HCT116 (cell line): ENCODE data around the gene PCDH10. TPM values are rescaled to one million over a fixed set of nuclear protein-coding genes. Genes with fewer than 3 reads are reported as not detected.

ENCODE experiments used
- ATAC-seq: fragments of 200-7000 bp; cut with Tn5 transposase; 2 replicates; pipeline ENCODE4 v1.9.1; 2020; ENCODE audit warnings: mild to moderate bottlenecking, moderate library complexity
- Bru-seq: library from RNA; stranded (reverse); fragments of 400-500 nt; gene quantifications from one replicate; lab custom pipeline; 2021; lab: Mats Ljungman, UMichigan
- BruChase-seq, 2 experiments: library from RNA; stranded (reverse); fragments of 400-500 nt; gene quantifications; one replicate each; lab custom pipeline; 2021; lab: Mats Ljungman, UMichigan
- BruUV-seq: library from RNA; stranded (reverse); fragments of 400-500 nt; replicated peaks from 2 replicates; lab custom pipeline; 2021; lab: Mats Ljungman, UMichigan
- CTCF ChIA-PET: fragments of 300-600 bp; sonication (Branson Sonifier 250); formaldehyde crosslinking; loops from one replicate; lab custom pipeline; 2021; ENCODE audit warnings: antibody characterized with exemption; lab: Charles Lee
- POLR2A ChIA-PET: fragments of 300-600, 350-600 bp; sonication (Branson Sonifier 250); formaldehyde crosslinking; loops from one replicate; lab custom pipeline; 2021; ENCODE audit warnings: antibody characterized with exemption; lab: Charles Lee
- RAD21 ChIA-PET, 2 experiments: fragments of 300-600 bp; sonication (Branson Sonifier 250); formaldehyde crosslinking; loops; one replicate each; lab custom pipeline; 2023; ENCODE audit warnings: low total read pairs in 2 of 2; ENCODE audit not compliant: uncharacterized antibody in 2 of 2, unreplicated experiment in 2 of 2, low non-redundant PET in 1 of 2; lab: Charles Lee
- DNase-seq: peaks from one replicate; pipeline ENCODE4 v3.0.0-alpha.2; 2010; ENCODE audit warnings: low read depth, low spot score
- H2AFZ ChIP-seq: fragments of 200-600 bp; shearing (Covaris generic), sonication (generic); 2 replicates; pipeline ENCODE4 v1.6.1; 2017; ENCODE audit warnings: low read depth, mixed run types, mixed read lengths, antibody characterized with exemption, low read length; ENCODE audit not compliant: poor library complexity, severe bottlenecking
- H3K27ac ChIP-seq: 2 replicates; pipeline ENCODE4 v1.5.1; 2012; ENCODE audit warnings: low read depth, low read length
- H3K27me3 ChIP-seq: fragments of 200-600 bp; sonication (generic); 2 replicates; pipeline ENCODE4 v1.6.1; 2016; ENCODE audit warnings: mixed run types, low read length, mixed read lengths; ENCODE audit not compliant: insufficient read depth
- H3K36me3 ChIP-seq, 2 experiments: fragments of 200-500 bp in 1 of 2; fragments of 200-600 bp in 1 of 2; sonication (Bioruptor generic) in 1 of 2; sonication (generic) in 1 of 2; 2 replicates each; pipeline versions ENCODE4 v1.5.1 to v1.6.1; 2014 to 2016; ENCODE audit warnings: low read length in 2 of 2, inconsistent platforms in 1 of 2, mixed read lengths in 1 of 2, mixed run types in 1 of 2; ENCODE audit not compliant: insufficient read depth in 2 of 2, control insufficient read depth in 1 of 2
- H3K4me1 ChIP-seq, 2 experiments: fragments of 200-600 bp in 1 of 2; sonication (generic) in 1 of 2; 2 replicates each; pipeline versions ENCODE4 v1.5.1 to v1.6.1; 2012 to 2017; ENCODE audit warnings: low read length in 2 of 2, inconsistent platforms in 1 of 2, mild to moderate bottlenecking in 1 of 2, mixed read lengths in 1 of 2, mixed run types in 1 of 2, moderate library complexity in 1 of 2; ENCODE audit not compliant: insufficient read depth in 2 of 2, control insufficient read depth in 1 of 2
- H3K4me2 ChIP-seq: fragments of 200-600 bp; sonication (generic); 2 replicates; pipeline ENCODE4 v1.6.1; 2017; ENCODE audit warnings: mixed run types, low read length, mixed read lengths
- H3K4me3 ChIP-seq, 2 experiments: fragments of 200-600 bp in 1 of 2; sonication (generic) in 1 of 2; replicated peaks in 1 of 2; 2 replicates each; pipeline ENCODE4 v1.5.1; 2011 to 2016; ENCODE audit warnings: low read length in 2 of 2, control low read depth in 1 of 2, low read depth in 1 of 2, mild to moderate bottlenecking in 1 of 2, mixed read lengths in 1 of 2, mixed run types in 1 of 2
- H3K79me2 ChIP-seq: fragments of 200-600 bp; sonication (generic); 2 replicates; pipeline ENCODE4 v1.6.1; 2017; ENCODE audit warnings: mild to moderate bottlenecking, mixed run types, low read length, moderate library complexity, mixed read lengths; ENCODE audit not compliant: insufficient read depth
- H3K9ac ChIP-seq: fragments of 200-600 bp; sonication (generic); 2 replicates; pipeline ENCODE4 v1.6.1; 2016; ENCODE audit warnings: low read length, mixed read lengths
- H3K9me2 ChIP-seq: fragments of 200-600 bp; sonication (generic), shearing (Covaris generic); 2 replicates; pipeline ENCODE4 v1.6.1; 2017; ENCODE audit warnings: mixed run types, mild to moderate bottlenecking, moderate library complexity; ENCODE audit not compliant: insufficient read depth
- H3K9me3 ChIP-seq, 2 experiments: fragments of 200-500 bp in 1 of 2; fragments of 200-600 bp in 1 of 2; sonication (Bioruptor generic) in 1 of 2; sonication (generic) in 1 of 2; 2 replicates each; pipeline ENCODE4 v1.6.1; 2014 to 2017; ENCODE audit warnings: low read length in 2 of 2, mixed read lengths in 2 of 2, inconsistent platforms in 1 of 2, low read depth in 1 of 2, mild to moderate bottlenecking in 1 of 2, mixed run types in 1 of 2, moderate library complexity in 1 of 2; ENCODE audit not compliant: control insufficient read depth in 1 of 2, insufficient read depth in 1 of 2
- H4K20me1 ChIP-seq: fragments of 200-600 bp; sonication (generic), shearing (Covaris generic); 2 replicates; pipeline ENCODE4 v1.6.1; 2017; ENCODE audit warnings: mixed run types, mild to moderate bottlenecking, moderate library complexity; ENCODE audit not compliant: insufficient read depth
- POLR2A ChIP-seq: IDR thresholded peaks from 2 replicates; pipeline ENCODE4 v1.7.0; 2011; ENCODE audit warnings: borderline replicate concordance; ENCODE audit not compliant: insufficient read depth, insufficient read length; ENCODE audit errors: extremely low read depth
- SRF ChIP-seq: IDR thresholded peaks from 2 replicates; pipeline ENCODE4 v1.6.1; 2012; ENCODE audit warnings: low read depth
- intact Hi-C: fragments of 100-400 bp; cut with micrococcal nuclease; formaldehyde crosslinking; loops from 2 replicates; pipeline ENCODE4 v1.10.0; 2022
- long read RNA-seq: library from polyadenylated mRNA; unstranded; transcript quantifications from one replicate; pipeline ENCODE4 v2.0.0, GENCODE V29; 2021; ENCODE audit not compliant: unreplicated experiment
- polyA plus RNA-seq: library from polyadenylated mRNA; unstranded; fragments of >200 nt; gene quantifications from 2 replicates; pipeline ENCODE4 v1.2.1, GENCODE V29; 2012; ENCODE audit warnings: missing spikeins
- total RNA-seq: library from RNA; stranded (reverse); gene quantifications from one replicate; pipeline ENCODE4 v1.2.1, GENCODE V29; 2021; ENCODE audit not compliant: unreplicated experiment
- TF ChIP-seq, protein P1 (sequence below): IDR thresholded peaks from 2 replicates; pipeline ENCODE4 v1.6.1; 2011; ENCODE audit warnings: mild to moderate bottlenecking, low read length, moderate library complexity; ENCODE audit not compliant: insufficient replicate concordance; ENCODE audit errors: extremely low read depth

Gene PCDH10, protein sequence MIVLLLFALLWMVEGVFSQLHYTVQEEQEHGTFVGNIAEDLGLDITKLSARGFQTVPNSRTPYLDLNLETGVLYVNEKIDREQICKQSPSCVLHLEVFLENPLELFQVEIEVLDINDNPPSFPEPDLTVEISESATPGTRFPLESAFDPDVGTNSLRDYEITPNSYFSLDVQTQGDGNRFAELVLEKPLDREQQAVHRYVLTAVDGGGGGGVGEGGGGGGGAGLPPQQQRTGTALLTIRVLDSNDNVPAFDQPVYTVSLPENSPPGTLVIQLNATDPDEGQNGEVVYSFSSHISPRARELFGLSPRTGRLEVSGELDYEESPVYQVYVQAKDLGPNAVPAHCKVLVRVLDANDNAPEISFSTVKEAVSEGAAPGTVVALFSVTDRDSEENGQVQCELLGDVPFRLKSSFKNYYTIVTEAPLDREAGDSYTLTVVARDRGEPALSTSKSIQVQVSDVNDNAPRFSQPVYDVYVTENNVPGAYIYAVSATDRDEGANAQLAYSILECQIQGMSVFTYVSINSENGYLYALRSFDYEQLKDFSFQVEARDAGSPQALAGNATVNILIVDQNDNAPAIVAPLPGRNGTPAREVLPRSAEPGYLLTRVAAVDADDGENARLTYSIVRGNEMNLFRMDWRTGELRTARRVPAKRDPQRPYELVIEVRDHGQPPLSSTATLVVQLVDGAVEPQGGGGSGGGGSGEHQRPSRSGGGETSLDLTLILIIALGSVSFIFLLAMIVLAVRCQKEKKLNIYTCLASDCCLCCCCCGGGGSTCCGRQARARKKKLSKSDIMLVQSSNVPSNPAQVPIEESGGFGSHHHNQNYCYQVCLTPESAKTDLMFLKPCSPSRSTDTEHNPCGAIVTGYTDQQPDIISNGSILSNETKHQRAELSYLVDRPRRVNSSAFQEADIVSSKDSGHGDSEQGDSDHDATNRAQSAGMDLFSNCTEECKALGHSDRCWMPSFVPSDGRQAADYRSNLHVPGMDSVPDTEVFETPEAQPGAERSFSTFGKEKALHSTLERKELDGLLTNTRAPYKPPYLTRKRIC
- not detected for total RNA-seq
- not detected in 2 replicates for polyA plus RNA-seq
- not detected for Bru-seq, nascent RNA
- not detected for BruChase-seq, experiment 1, labeled RNA remaining after a 6-hour chase
- BruChase-seq, experiment 2, labeled RNA remaining after a 2-hour chase, result not detected
- long read RNA-seq, result 0 reads

DNA sequence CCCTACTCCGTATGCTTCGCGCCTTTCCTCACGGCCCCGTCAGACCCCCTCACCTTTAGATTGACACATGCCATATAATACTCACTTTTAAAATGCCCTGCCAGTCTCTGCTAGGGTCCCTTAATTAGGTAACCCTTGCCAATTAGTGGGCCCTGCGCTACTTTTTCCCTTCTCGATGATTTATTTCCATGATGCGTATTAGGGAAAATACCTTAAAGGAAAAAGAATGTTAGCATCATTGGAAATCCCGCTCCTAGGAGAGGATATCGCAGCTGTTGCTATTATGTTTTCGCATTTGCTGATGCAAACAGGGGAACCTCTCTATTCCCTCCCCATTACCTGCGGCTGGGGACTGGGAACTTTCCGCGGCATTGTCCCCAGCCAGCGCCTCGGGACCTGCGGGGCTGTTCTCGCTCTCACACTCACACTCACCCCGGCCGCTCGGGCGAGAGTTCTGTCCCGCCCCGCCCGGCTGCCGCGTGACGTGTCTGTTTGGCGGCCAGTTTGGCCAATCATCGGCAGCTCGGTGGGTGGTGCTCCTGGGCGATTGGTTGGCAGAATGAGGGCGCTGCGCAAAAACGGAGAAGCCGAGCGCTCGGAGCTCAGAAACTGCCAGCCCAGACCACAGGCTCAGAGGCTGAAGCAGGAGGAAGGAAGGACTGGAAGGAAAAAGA lies at the start of gene PCDH10:
PCDH10 (plus strand) TSS at position 605 of the 674 bp plus-strand sequence. CDS start 847 bp downstream, outside the sequence.
- H3K4me3 ChIP-seq, result no peak within 1 kb of the TSS
- no TSS peak for BruUV-seq
- intact Hi-C loops, result loop anchor here (5.0 to 10.0 kb wide), 2 partner anchors 333 to 1756 kb away; no protein-coding TSS in a partner anchor
- no peak within 1 kb of the TSS for H3K9ac ChIP-seq
- ChIA-PET CTCF (no interaction called here), RAD21 (no interaction called here), POLR2A (no interaction called here)
- no peaks in the 10 kb centered on the region for H3K9me2 ChIP-seq
- H2AFZ ChIP-seq, result no peak within 1 kb of the TSS
- ATAC-seq (no peak), DNase-seq (no peak)
- H3K36me3 ChIP-seq, result no peaks in the 10 kb centered on the region
- H3K27ac ChIP-seq, result no peak within 1 kb of the TSS
- H3K79me2 ChIP-seq, result no peaks in the 10 kb centered on the region
- H3K4me1 ChIP-seq, result no peaks in the 10 kb centered on the region
- TF ChIP-seq, protein P1, sequence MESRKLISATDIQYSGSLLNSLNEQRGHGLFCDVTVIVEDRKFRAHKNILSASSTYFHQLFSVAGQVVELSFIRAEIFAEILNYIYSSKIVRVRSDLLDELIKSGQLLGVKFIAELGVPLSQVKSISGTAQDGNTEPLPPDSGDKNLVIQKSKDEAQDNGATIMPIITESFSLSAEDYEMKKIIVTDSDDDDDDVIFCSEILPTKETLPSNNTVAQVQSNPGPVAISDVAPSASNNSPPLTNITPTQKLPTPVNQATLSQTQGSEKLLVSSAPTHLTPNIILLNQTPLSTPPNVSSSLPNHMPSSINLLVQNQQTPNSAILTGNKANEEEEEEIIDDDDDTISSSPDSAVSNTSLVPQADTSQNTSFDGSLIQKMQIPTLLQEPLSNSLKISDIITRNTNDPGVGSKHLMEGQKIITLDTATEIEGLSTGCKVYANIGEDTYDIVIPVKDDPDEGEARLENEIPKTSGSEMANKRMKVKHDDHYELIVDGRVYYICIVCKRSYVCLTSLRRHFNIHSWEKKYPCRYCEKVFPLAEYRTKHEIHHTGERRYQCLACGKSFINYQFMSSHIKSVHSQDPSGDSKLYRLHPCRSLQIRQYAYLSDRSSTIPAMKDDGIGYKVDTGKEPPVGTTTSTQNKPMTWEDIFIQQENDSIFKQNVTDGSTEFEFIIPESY, result no peak
- TF ChIP-seq SRF (no peak), POLR2A (no peak)
- H3K4me2 ChIP-seq, result no peak within 1 kb of the TSS
- H4K20me1 ChIP-seq, result no peaks in the 10 kb centered on the region
- H3K27me3 ChIP-seq, result no peaks in the 10 kb centered on the region
- H3K9me3 ChIP-seq, result no peaks in the 10 kb centered on the region
